ENCODE results near the gene FRY.

Gene FRY

GRCh38 chr13:32035716-32036115 is 4.1 kb downstream of the FRY start:
- no peak for TF ChIP-seq TAF1 (IDR thresholded peaks at IDR 0.05; ENCODE audit: borderline replicate concordance, insufficient read depth, low read length)
- TF ChIP-seq FOXP2 (optimal IDR thresholded peaks at IDR 0.05; ENCODE audit: borderline replicate concordance, extremely low read depth, extremely low read length, insufficient read depth), result no peak
- no peak for TF ChIP-seq SIN3A (IDR thresholded peaks at IDR 0.05; ENCODE audit: borderline replicate concordance, insufficient read depth, low read length)
- TF ChIP-seq POLR2AphosphoS5 (IDR thresholded peaks at IDR 0.05; ENCODE audit: low read depth, low read length), result no peak
- TF ChIP-seq, protein P1, sequence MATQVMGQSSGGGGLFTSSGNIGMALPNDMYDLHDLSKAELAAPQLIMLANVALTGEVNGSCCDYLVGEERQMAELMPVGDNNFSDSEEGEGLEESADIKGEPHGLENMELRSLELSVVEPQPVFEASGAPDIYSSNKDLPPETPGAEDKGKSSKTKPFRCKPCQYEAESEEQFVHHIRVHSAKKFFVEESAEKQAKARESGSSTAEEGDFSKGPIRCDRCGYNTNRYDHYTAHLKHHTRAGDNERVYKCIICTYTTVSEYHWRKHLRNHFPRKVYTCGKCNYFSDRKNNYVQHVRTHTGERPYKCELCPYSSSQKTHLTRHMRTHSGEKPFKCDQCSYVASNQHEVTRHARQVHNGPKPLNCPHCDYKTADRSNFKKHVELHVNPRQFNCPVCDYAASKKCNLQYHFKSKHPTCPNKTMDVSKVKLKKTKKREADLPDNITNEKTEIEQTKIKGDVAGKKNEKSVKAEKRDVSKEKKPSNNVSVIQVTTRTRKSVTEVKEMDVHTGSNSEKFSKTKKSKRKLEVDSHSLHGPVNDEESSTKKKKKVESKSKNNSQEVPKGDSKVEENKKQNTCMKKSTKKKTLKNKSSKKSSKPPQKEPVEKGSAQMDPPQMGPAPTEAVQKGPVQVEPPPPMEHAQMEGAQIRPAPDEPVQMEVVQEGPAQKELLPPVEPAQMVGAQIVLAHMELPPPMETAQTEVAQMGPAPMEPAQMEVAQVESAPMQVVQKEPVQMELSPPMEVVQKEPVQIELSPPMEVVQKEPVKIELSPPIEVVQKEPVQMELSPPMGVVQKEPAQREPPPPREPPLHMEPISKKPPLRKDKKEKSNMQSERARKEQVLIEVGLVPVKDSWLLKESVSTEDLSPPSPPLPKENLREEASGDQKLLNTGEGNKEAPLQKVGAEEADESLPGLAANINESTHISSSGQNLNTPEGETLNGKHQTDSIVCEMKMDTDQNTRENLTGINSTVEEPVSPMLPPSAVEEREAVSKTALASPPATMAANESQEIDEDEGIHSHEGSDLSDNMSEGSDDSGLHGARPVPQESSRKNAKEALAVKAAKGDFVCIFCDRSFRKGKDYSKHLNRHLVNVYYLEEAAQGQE (IDR thresholded peaks at IDR 0.05; ENCODE audit: insufficient read depth in 1 of 2, low read depth in 2 of 2, low read length in 2 of 2), result no peak

- TF ChIP-seq FOXP2 (optimal IDR thresholded peaks at IDR 0.05; ENCODE audit: borderline replicate concordance, extremely low read depth, extremely low read length, insufficient read depth) (no peak), TAF1 (IDR thresholded peaks at IDR 0.05; ENCODE audit: borderline replicate concordance, insufficient read depth, low read length) (no peak), SIN3A (IDR thresholded peaks at IDR 0.05; ENCODE audit: borderline replicate concordance, insufficient read depth, low read length) (no peak), POLR2AphosphoS5 (IDR thresholded peaks at IDR 0.05; ENCODE audit: low read depth, low read length) (no peak)
- TF ChIP-seq, protein P1 (IDR thresholded peaks at IDR 0.05; ENCODE audit: insufficient read depth in 1 of 2, low read depth in 2 of 2, low read length in 2 of 2), result no peak
These were observed 4.6 kb downstream of the FRY start for GRCh38 chr13:32036126-32036695.

- TF ChIP-seq TAF1 (IDR thresholded peaks at IDR 0.05; ENCODE audit: borderline replicate concordance, insufficient read depth, low read length) (no peak), FOXP2 (optimal IDR thresholded peaks at IDR 0.05; ENCODE audit: borderline replicate concordance, extremely low read depth, extremely low read length, insufficient read depth) (no peak), POLR2AphosphoS5 (IDR thresholded peaks at IDR 0.05; ENCODE audit: low read depth, low read length) (no peak), SIN3A (IDR thresholded peaks at IDR 0.05; ENCODE audit: borderline replicate concordance, insufficient read depth, low read length) (no peak)
- TF ChIP-seq, protein P1 (IDR thresholded peaks at IDR 0.05; ENCODE audit: insufficient read depth in 1 of 2, low read depth in 2 of 2, low read length in 2 of 2), result no peak
These were observed 5.2 kb downstream of the FRY start for GRCh38 chr13:32036757-32037156.

GRCh38 chr13:32037471-32037870 is 5.9 kb downstream of the FRY start:
- TF ChIP-seq, protein P1 (IDR thresholded peaks at IDR 0.05; ENCODE audit: insufficient read depth in 1 of 2, low read depth in 2 of 2, low read length in 2 of 2), result no peak
- TF ChIP-seq POLR2AphosphoS5 (IDR thresholded peaks at IDR 0.05; ENCODE audit: low read depth, low read length) (no peak), SIN3A (IDR thresholded peaks at IDR 0.05; ENCODE audit: borderline replicate concordance, insufficient read depth, low read length) (no peak), TAF1 (IDR thresholded peaks at IDR 0.05; ENCODE audit: borderline replicate concordance, insufficient read depth, low read length) (no peak), FOXP2 (optimal IDR thresholded peaks at IDR 0.05; ENCODE audit: borderline replicate concordance, extremely low read depth, extremely low read length, insufficient read depth) (no peak)
